Fibroblast of villous mesenchyme (primary cell): ENCODE measurements around the gene MGME1. TPM values are rescaled to one million over a fixed set of nuclear protein-coding genes. Genes with fewer than 3 reads are reported as not detected.
A peak's percentile ranks its signal among the peaks of the same experiment; 100 is the strongest.
"Not testable (repeated sequence)": the region's sequence is repeated elsewhere in the genome, so short reads cannot be mapped to it uniquely, and the experiment has no call there.

Experiments used
- DNase-seq: peaks from one replicate; pipeline ENCODE4 v3.0.0-alpha.2; 2010; ENCODE audit warnings: low read depth
- H3K4me3 ChIP-seq: 2 replicates; pipeline ENCODE4 v1.5.1; 2011; ENCODE audit warnings: low read depth, mild to moderate bottlenecking, low read length
- CTCF ChIP-seq: IDR thresholded peaks from 2 replicates; pipeline ENCODE4 v1.5.1; 2012; ENCODE audit warnings: low read depth, mild to moderate bottlenecking, low read length; ENCODE audit not compliant: insufficient read depth
- total RNA-seq: library from RNA; depleted of rRNA; stranded (reverse); fragments of >200 nt; gene quantifications from 2 replicates; pipeline ENCODE4 v1.2.3, GENCODE V29; 2012

Gene MGME1
- total RNA-seq, 1 donor: 9.5 TPM

- H3K4me3 ChIP-seq: no peak overlapping the region
- DNase-seq: no peak
- TF ChIP-seq CTCF: no peak
Measured at GRCh38 chr20:18016772-18017171, 48.0 kb downstream of the MGME1 start.

- DNase-seq: no peak
- no peak for TF ChIP-seq CTCF
- H3K4me3 ChIP-seq: no peak overlapping the region
Measured at GRCh38 chr20:18018100-18018499, 49.3 kb downstream of the MGME1 start.

GRCh38 chr20:18019068-18019467 is 50.2 kb downstream of the MGME1 start:
- no peak overlapping the region for H3K4me3 ChIP-seq
- peak; percentile 14 for DNase-seq
- TF ChIP-seq CTCF: peak; percentile 49

- no peak overlapping the region for H3K4me3 ChIP-seq
- no peak for TF ChIP-seq CTCF
- no peak for DNase-seq
Measured at GRCh38 chr20:18020931-18021330, 52.1 kb downstream of the MGME1 start.

- no peak for TF ChIP-seq CTCF
- no peak overlapping the region for H3K4me3 ChIP-seq
- DNase-seq: no peak
Measured at GRCh38 chr20:18024606-18025127, 55.8 kb downstream of the MGME1 start.

GRCh38 chr20:18027011-18027410 is 58.2 kb downstream of the MGME1 start:
- not testable (repeated sequence) for DNase-seq, H3K4me3 ChIP-seq

GRCh38 chr20:18030020-18030419 is 61.2 kb downstream of the MGME1 start:
- no peak overlapping the region for H3K4me3 ChIP-seq
- no peak for TF ChIP-seq CTCF
- no peak for DNase-seq
